A549 (cell line): Measurements from ENCODE around the gene RPS14. TPM values are rescaled to one million over a fixed set of nuclear protein-coding genes. Genes with fewer than 3 reads are reported as not detected.

Experiments used
- ATAC-seq, 2 experiments: fragments of 200-7000 bp in 1 of 2; fragments of >200 bp in 1 of 2; cut with Nextera tagmentation in 1 of 2; cut with Tn5 transposase in 1 of 2; 3 replicates each; pipeline versions ENCODE4 v1.8.0 to v1.9.1; 2018 to 2020; ENCODE audit warnings: mild to moderate bottlenecking in 1 of 2, moderate library complexity in 1 of 2
- CTCF ChIA-PET: fragments of 300-600 bp; sonication (Branson Sonifier 250); formaldehyde crosslinking; extraction: SDS; loops from one replicate; lab custom pipeline; 2021; ENCODE audit warnings: antibody characterized with exemption, inconsistent platforms; lab: Yijun Ruan, JAX
- POLR2A ChIA-PET: fragments of 350-600 bp; formaldehyde crosslinking; extraction: SDS; loops from one replicate; lab custom pipeline; 2021; ENCODE audit warnings: antibody characterized with exemption, inconsistent platforms; lab: Yijun Ruan, JAX
- DNase-seq, 2 experiments: peaks; one replicate each; pipeline versions ENCODE4 v3.0.0 to v3.0.0-alpha.2; 2011 to 2016; ENCODE audit warnings: low read depth in 1 of 2, low spot score in 1 of 2
- FAIRE-seq: peaks from 2 replicates; lab custom pipeline; 2011; peaks lifted over from hg19 to GRCh38; lab: Jason Lieb, UNC
- H3K27ac ChIP-seq, 2 experiments: fragments of >200 bp; sonication (Bioruptor Twin); formaldehyde crosslinking; 3 replicates each; pipeline ENCODE4 v1.5.1; 2016 to 2017
- H3K4me1 ChIP-seq: fragments of >200 bp; sonication (Bioruptor Twin); formaldehyde crosslinking; 3 replicates; pipeline ENCODE4 v1.6.1; 2016
- H3K4me2 ChIP-seq: fragments of >200 bp; sonication (Bioruptor Twin); formaldehyde crosslinking; 3 replicates; pipeline ENCODE4 v1.6.1; 2016
- H3K4me3 ChIP-seq: fragments of >200 bp; sonication (Bioruptor Twin); formaldehyde crosslinking; 3 replicates; pipeline ENCODE4 v1.5.1; 2016
- H3K9me3 ChIP-seq: fragments of >200 bp; sonication (Bioruptor Twin); formaldehyde crosslinking; 3 replicates; pipeline ENCODE4 v1.6.1; 2016
- BHLHE40 ChIP-seq: IDR thresholded peaks from 2 replicates; pipeline ENCODE4 v1.6.1; 2012; ENCODE audit warnings: low read depth, low read length, inconsistent platforms
- CBX2 ChIP-seq: fragments of 200-600 bp; sonication (generic); IDR thresholded peaks from 2 replicates; pipeline ENCODE4 v1.6.1; 2016; ENCODE audit warnings: low read depth, mild to moderate bottlenecking, borderline replicate concordance
- CHD2 ChIP-seq: fragments of 150-350 bp; IDR thresholded peaks from 2 replicates; pipeline ENCODE4 v1.6.1; 2014; ENCODE audit warnings: low read length; ENCODE audit not compliant: partially characterized antibody
- CTCF ChIP-seq: fragments of >200 bp; sonication (Bioruptor Twin); formaldehyde crosslinking; IDR thresholded peaks from 3 replicates; pipeline ENCODE4 v1.5.1; 2016
- FOSB ChIP-seq: fragments of 250-450 bp; sonication (Bioruptor Pico); IDR thresholded peaks from 2 replicates; pipeline ENCODE4 v1.5.0; 2020; ENCODE audit warnings: mild to moderate bottlenecking, moderate library complexity
- HDAC2 ChIP-seq: fragments of 200-600 bp; sonication (generic); IDR thresholded peaks from 2 replicates; pipeline ENCODE4 v1.6.1; 2016
- HOXA7 ChIP-seq: fragments of 250-450 bp; sonication (Bioruptor Pico); IDR thresholded peaks from 2 replicates; pipeline ENCODE4 v1.5.0; 2020; ENCODE audit warnings: mild to moderate bottlenecking, moderate library complexity
- JUN ChIP-seq, 2 experiments: fragments of >200 bp; sonication (Bioruptor Twin); formaldehyde crosslinking; IDR thresholded peaks; 2 replicates in 1 of 2; 3 replicates in 1 of 2; pipeline ENCODE4 v1.6.1; 2016 to 2017
- MAX ChIP-seq: IDR thresholded peaks from 2 replicates; pipeline ENCODE4 v1.6.1; 2012
- MYC ChIP-seq: IDR thresholded peaks from 2 replicates; pipeline ENCODE4 v1.6.1; 2012; ENCODE audit warnings: mild to moderate bottlenecking, inconsistent platforms, low read length, improper control_type of control experiment, borderline replicate concordance
- PHF8 ChIP-seq: fragments of 200-600 bp; sonication (generic); IDR thresholded peaks from 2 replicates; pipeline ENCODE4 v1.6.1; 2016; ENCODE audit warnings: low read depth, mild to moderate bottlenecking, antibody characterized with exemption, moderate library complexity, borderline replicate concordance
- POLR2A ChIP-seq: IDR thresholded peaks from 2 replicates; pipeline ENCODE4 v1.6.1; 2012; ENCODE audit warnings: mild to moderate bottlenecking, low read length
- POLR2AphosphoS2 ChIP-seq: conservative IDR thresholded peaks from 2 replicates; pipeline ENCODE4 v1.6.1; 2012; ENCODE audit warnings: low read length, improper control_type of control experiment, inconsistent platforms
- RARB ChIP-seq: fragments of 250-450 bp; sonication (Bioruptor Pico); IDR thresholded peaks from 2 replicates; pipeline ENCODE4 v1.8.0; 2021; ENCODE audit warnings: mild to moderate bottlenecking, moderate library complexity
- RCOR1 ChIP-seq: fragments of 150-350 bp; IDR thresholded peaks from 2 replicates; pipeline ENCODE4 v1.6.1; 2014; ENCODE audit warnings: antibody characterized with exemption, low read length, low read depth
- REST ChIP-seq: fragments of 200-600 bp; sonication (generic); IDR thresholded peaks from 2 replicates; pipeline ENCODE4 v1.6.1; 2016; ENCODE audit warnings: antibody characterized with exemption, mild to moderate bottlenecking, moderate library complexity
- SMC3 ChIP-seq: fragments of >200 bp; sonication (Bioruptor Twin); formaldehyde crosslinking; IDR thresholded peaks from 3 replicates; pipeline ENCODE4 v1.6.1; 2018; ENCODE audit warnings: inconsistent platforms
- TFCP2L1 ChIP-seq: fragments of 250-450 bp; sonication (Bioruptor Pico); IDR thresholded peaks from 2 replicates; pipeline ENCODE4 v1.5.0; 2021; ENCODE audit warnings: mild to moderate bottlenecking
- TP53 ChIP-seq: fragments of 250-450 bp; sonication (Bioruptor Pico); IDR thresholded peaks from 2 replicates; pipeline ENCODE4 v1.5.0; 2021; ENCODE audit warnings: mild to moderate bottlenecking, moderate library complexity
- ZNF302 ChIP-seq: fragments of 250-450 bp; sonication (Bioruptor Pico); IDR thresholded peaks from 2 replicates; pipeline ENCODE4 v1.9.0; 2021; ENCODE audit warnings: inconsistent platforms, mild to moderate bottlenecking, moderate library complexity
- ZSCAN20 ChIP-seq: fragments of 250-450 bp; sonication (Bioruptor Pico); IDR thresholded peaks from 2 replicates; pipeline ENCODE4 v1.8.0; 2022; ENCODE audit warnings: mild to moderate bottlenecking, moderate library complexity
- WGBS: methylation state at CpG from one replicate; pipeline ENCODE4 v1.1.6; 2017; ENCODE audit errors: missing lambda C conversion rate; 5-methylcytosine and 5-hydroxymethylcytosine counted together
- polyA plus RNA-seq, 4 experiments: library from polyadenylated mRNA; depleted of rRNA in 3 of 4; stranded (reverse); fragments of >200 nt; fragmentation: RNase III in 1 of 4; extraction: RNeasy Plus Mini Kit Qiagen cat#74134 plus additional on column Dnase treatment in 1 of 4; gene quantifications; 2 replicates in 3 of 4; 3 replicates in 1 of 4; pipeline ENCODE4 v1.2.3, GENCODE V29; 2011 to 2017

Gene RPS14
- polyA plus RNA-seq, 2 of the 4 experiments (the other 2 are of a cell fraction): 3,794 to 3,799 TPM

- DNase-seq (no peak), FAIRE-seq (no peak), ATAC-seq (no peak)
- peaks cover 37% of the 10 kb centered on the region for H3K4me1 ChIP-seq
- peak overlapping the region in 1 of 2 experiments; percentile 1; a peak in 1 of 6 replicates for H3K27ac ChIP-seq
- TF ChIP-seq CHD2 (no peak), POLR2A (no peak), ZNF302 (CRISPR knock-in tag) (no peak), JUN (IDR thresholded peaks at IDR 0.05) (0 out of 5 replicates have a peak, but pooled peaks of 1 of the 2 experiments have one; percentile 30), SMC3 (no peak), CTCF (no peak), RCOR1 (no peak), MAX (no peak)
- 92% methylated on average over 6 of the region's 6 CpGs for WGBS
- peak overlapping the region; percentile 2; the same call in 1 of the 3 replicates for H3K4me3 ChIP-seq
- CTCF ChIA-PET: interaction anchor here (1.2 to 1.5 kb wide), 4 partner anchors 11 to 26 kb away, joined by 3 to 5 read pairs (median 3); no protein-coding TSS in a partner anchor
- peak overlapping the region; percentile 98 for H3K4me2 ChIP-seq
- POLR2A ChIA-PET: no interaction called here
- H3K9me3 ChIP-seq: peaks cover 5% of the 10 kb centered on the region; the same call in 2 of the 3 replicates
Measured at GRCh38 chr5:150446583-150446982, 3.0 kb downstream of the RPS14 start.

GRCh38 chr5:150446088-150446487, 3.5 kb downstream of the RPS14 start:
- DNase-seq (no peak), ATAC-seq (no peak), FAIRE-seq (no peak)
- Histone ChIP-seq H3K9me3 (peaks cover 5% of the 10 kb centered on the region; the same call in 2 of the 3 replicates), H3K4me1 (peaks cover 37% of the 10 kb centered on the region), H3K27ac (no peak overlapping the region), H3K4me2 (peak overlapping the region; percentile 98), H3K4me3 (peak overlapping the region; percentile 2; the same call in 1 of the 3 replicates)
- TF ChIP-seq FOSB (peak; percentile 44; the same call in 1 of the 2 replicates), POLR2A (no peak), TP53 (CRISPR knock-in tag) (0 out of 2 replicates have a peak, but pooled peaks have one; percentile 23), SMC3 (no peak), HDAC2 (no peak), TFCP2L1 (CRISPR knock-in tag) (peak; percentile 72; the same call in 1 of the 2 replicates), CBX2 (no peak)
- ChIA-PET POLR2A (no interaction called here), CTCF (interaction anchor here (1.2 to 1.5 kb wide), 4 partner anchors 11 to 26 kb away, joined by 3 to 5 read pairs (median 3); no protein-coding TSS in a partner anchor)
- 92% methylated on average over 2 of the region's 2 CpGs for WGBS

- ATAC-seq (no peak), FAIRE-seq (no peak), DNase-seq (no peak)
- POLR2A ChIA-PET: no interaction called here
- Histone ChIP-seq H3K4me2 (no peak overlapping the region), H3K4me1 (peaks cover 37% of the 10 kb centered on the region), H3K27ac (no peak overlapping the region), H3K4me3 (no peak overlapping the region), H3K9me3 (no peaks in the 10 kb centered on the region)
- no peak for TF ChIP-seq ZSCAN20 (CRISPR knock-in tag)
- TF ChIP-seq RARB: no peak
- TF ChIP-seq HOXA7 (CRISPR knock-in tag): no peak
- no peak for TF ChIP-seq SMC3
- TF ChIP-seq PHF8: no peak
- TF ChIP-seq FOSB: no peak
- TF ChIP-seq REST: no peak
- TF ChIP-seq MYC: no peak
- no peak for TF ChIP-seq POLR2AphosphoS2
- TF ChIP-seq BHLHE40: no peak
- 89% methylated on average over 9 of the region's 9 CpGs for WGBS
- CTCF ChIA-PET: interaction anchor here (1.4 kb wide), 1 partner anchor 9 kb away, joined by 9 read pairs; no protein-coding TSS in a partner anchor
Measured at GRCh38 chr5:150444770-150445169, 4.8 kb downstream of the RPS14 start.
